Naive B cell (primary cell): ENCODE data around the gene USP6. TPM values are rescaled to one million over a fixed set of nuclear protein-coding genes. Genes with fewer than 3 reads are reported as not detected.
"Not testable (repeated sequence)": the region's sequence is repeated elsewhere in the genome, so short reads cannot be mapped to it uniquely, and the experiment has no call there.

Experiments
- ATAC-seq, 2 donors: fragments of 150-1000 bp; cut with Tn5 transposase; 2 replicates each; pipeline ENCODE4 v1.10.0; 2021; ENCODE audit warnings: low read depth in 2 of 2, mild to moderate bottlenecking in 2 of 2, moderate library complexity in 2 of 2
- DNase-seq: peaks from one replicate; pipeline ENCODE4 v3.0.0; 2022
- H3K27ac Mint-ChIP-seq, 6 donors: one replicate each; pipeline ENCODE4 v1.8.0; 2020 to 2022; ENCODE audit warnings: mild to moderate bottlenecking in 6 of 6, mixed read lengths in 6 of 6, moderate library complexity in 5 of 6, inconsistent platforms in 2 of 6
- H3K27me3 Mint-ChIP-seq, 3 donors: one replicate each; pipeline ENCODE4 v1.8.0; 2021 to 2022; ENCODE audit warnings: mixed read lengths in 3 of 3, mild to moderate bottlenecking in 1 of 3
- H3K36me3 Mint-ChIP-seq, 2 donors: one replicate each; pipeline ENCODE4 v1.8.0; 2020 to 2022; ENCODE audit warnings: mixed read lengths in 2 of 2, inconsistent platforms in 1 of 2, mild to moderate bottlenecking in 1 of 2
- H3K4me1 Mint-ChIP-seq, 3 donors: one replicate each; pipeline ENCODE4 v1.8.0; 2020 to 2022; ENCODE audit warnings: mixed read lengths in 3 of 3, inconsistent platforms in 1 of 3, mild to moderate bottlenecking in 1 of 3, moderate library complexity in 1 of 3
- H3K4me3 Mint-ChIP-seq, 8 donors: one replicate each; pipeline ENCODE4 v1.8.0; 2020 to 2022; ENCODE audit warnings: mild to moderate bottlenecking in 8 of 8, mixed read lengths in 8 of 8, moderate library complexity in 8 of 8, inconsistent platforms in 2 of 8
- H3K9me3 Mint-ChIP-seq, 7 donors: one replicate each; pipeline ENCODE4 v1.8.0; 2020 to 2022; ENCODE audit warnings: mixed read lengths in 7 of 7, mild to moderate bottlenecking in 5 of 7, inconsistent platforms in 2 of 7, moderate library complexity in 1 of 7
- polyA plus RNA-seq, 6 donors: library from polyadenylated mRNA; unstranded; fragments of 300-500 nt; fragmentation: Illumina TruSeq; gene quantifications; one replicate each; pipeline ENCODE4 v1.2.3, GENCODE V29; 2021; ENCODE audit warnings: low read depth in 6 of 6

USP6 gene
- polyA plus RNA-seq, 6 donors from 2014 or later: 0.06 to 0.37 (median 0.12) TPM

DNA sequence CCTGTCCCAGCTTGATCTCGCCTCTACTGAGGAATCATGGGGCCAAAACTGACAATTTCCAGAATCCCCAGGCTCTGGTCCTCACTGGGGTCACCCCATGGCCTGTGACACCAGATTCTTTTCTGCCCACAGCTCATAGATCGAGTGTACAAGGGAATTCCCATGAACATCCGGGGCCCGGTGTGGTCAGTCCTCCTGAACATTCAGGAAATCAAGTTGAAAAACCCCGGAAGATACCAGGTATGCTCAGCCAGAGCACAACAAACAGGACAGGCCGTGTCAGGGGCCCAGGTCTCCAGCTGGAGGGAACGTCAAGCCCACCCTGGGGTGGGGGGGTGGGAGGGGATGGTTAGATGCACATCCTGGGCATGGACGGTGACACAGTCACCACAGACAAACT lies 17.5 kb downstream of the USP6 start:
- peaks cover 0 to 25% (median 0%) of the 10 kb centered on the region in 3 donors for H3K27me3 Mint-ChIP-seq
- H3K36me3 Mint-ChIP-seq: no peaks in the 10 kb centered on the region
- H3K4me1 Mint-ChIP-seq: peaks cover 0 to 3% (median 2%) of the 10 kb centered on the region in 3 donors
- H3K27ac Mint-ChIP-seq: no peak overlapping the region
- no peak overlapping the region for H3K4me3 Mint-ChIP-seq
- no peaks in the 10 kb centered on the region for H3K9me3 Mint-ChIP-seq
- ATAC-seq (no peak), DNase-seq (no peak)

DNA sequence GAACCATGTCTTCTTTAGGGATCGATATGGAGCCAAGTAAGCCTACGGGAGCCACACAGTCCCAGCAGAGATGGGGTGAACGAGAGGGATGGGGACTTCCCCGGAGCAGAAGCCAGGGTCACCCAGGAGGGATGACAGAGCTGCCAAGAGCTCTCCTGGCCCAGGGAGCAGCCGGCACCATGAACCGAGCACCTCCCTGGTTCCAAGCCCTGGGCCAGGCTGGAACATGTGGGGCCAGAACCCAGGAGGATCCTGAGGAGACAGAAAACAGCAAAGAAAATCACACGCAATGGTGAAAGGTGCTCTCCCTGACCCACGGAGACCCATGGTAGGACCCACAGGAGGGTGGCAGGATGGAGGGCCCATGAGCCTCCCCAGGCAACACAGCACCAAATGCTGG lies 18.1 kb downstream of the USP6 start:
- H3K4me3 Mint-ChIP-seq: peak overlapping the region in 1 of 8 donors; percentile 52
- H3K27me3 Mint-ChIP-seq: peaks cover 0 to 25% (median 0%) of the 10 kb centered on the region in 3 donors

DNA sequence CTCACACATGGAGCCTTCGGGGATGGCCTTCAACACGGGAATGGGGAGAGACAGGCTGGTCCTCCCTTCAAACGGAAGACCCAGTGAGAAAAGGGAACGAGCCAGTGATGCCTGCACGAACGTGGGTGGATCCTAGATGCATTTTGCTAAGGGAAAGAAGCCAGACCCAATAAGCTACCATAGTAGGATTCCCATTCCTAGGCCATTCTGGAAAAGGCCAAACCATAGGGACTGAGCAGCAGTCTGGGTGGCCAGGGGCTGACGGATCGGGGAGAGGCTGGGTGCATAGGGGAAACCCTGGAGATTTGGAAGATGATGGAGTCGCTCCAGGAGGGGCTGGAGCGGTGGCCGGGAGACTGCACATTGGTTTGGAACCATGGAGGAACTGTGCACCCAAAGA lies 18.7 kb downstream of the USP6 start:
- H3K27me3 Mint-ChIP-seq: peaks cover 0 to 25% (median 0%) of the 10 kb centered on the region in 3 donors
- not testable (repeated sequence) for H3K36me3 Mint-ChIP-seq, H3K4me3 Mint-ChIP-seq

More for the DNA sequence above, 18.1 kb downstream of the USP6 start:
- DNase-seq, H3K36me3 Mint-ChIP-seq, H3K4me1 Mint-ChIP-seq, H3K27ac Mint-ChIP-seq, H3K9me3 Mint-ChIP-seq, ATAC-seq: not testable (repeated sequence)

DNA sequence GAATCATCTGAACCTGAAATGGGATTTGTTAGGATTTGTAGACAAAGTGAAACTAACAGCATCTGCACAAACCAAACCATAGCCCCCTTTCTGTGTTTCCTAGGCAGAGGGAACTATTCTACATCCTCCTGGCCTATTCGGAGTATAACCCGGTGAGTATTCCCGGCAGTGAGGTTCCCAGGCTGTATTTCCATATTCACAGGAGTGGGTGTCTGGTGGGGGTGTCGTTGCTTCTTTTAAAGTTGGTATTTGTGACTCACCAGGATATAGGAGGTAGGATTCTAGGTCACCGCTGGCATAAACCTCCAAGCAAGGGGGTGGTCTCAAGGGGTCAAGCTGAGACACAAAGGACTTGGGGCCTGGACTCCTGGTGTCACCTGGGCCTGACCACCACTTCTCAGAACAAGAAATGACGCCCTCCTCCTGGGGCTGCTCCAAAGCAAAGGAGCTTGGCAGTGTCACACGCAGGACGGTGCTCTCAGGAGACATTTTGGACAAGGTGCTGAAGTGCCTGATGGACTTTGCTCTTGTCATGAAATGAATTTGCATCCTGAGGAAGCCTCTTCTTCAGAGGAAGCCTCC lies 19.4 kb downstream of the USP6 start:
- H3K9me3 Mint-ChIP-seq, H3K4me3 Mint-ChIP-seq, DNase-seq, H3K27ac Mint-ChIP-seq, ATAC-seq, H3K36me3 Mint-ChIP-seq, H3K4me1 Mint-ChIP-seq: not testable (repeated sequence)
- peaks cover 0 to 18% (median 0%) of the 10 kb centered on the region in 3 donors for H3K27me3 Mint-ChIP-seq

More for the DNA sequence above, 18.7 kb downstream of the USP6 start:
- not testable (repeated sequence) for ATAC-seq, H3K9me3 Mint-ChIP-seq, DNase-seq, H3K4me1 Mint-ChIP-seq
- peak overlapping the region in 1 of 6 donors; percentile 52 for H3K27ac Mint-ChIP-seq

DNA sequence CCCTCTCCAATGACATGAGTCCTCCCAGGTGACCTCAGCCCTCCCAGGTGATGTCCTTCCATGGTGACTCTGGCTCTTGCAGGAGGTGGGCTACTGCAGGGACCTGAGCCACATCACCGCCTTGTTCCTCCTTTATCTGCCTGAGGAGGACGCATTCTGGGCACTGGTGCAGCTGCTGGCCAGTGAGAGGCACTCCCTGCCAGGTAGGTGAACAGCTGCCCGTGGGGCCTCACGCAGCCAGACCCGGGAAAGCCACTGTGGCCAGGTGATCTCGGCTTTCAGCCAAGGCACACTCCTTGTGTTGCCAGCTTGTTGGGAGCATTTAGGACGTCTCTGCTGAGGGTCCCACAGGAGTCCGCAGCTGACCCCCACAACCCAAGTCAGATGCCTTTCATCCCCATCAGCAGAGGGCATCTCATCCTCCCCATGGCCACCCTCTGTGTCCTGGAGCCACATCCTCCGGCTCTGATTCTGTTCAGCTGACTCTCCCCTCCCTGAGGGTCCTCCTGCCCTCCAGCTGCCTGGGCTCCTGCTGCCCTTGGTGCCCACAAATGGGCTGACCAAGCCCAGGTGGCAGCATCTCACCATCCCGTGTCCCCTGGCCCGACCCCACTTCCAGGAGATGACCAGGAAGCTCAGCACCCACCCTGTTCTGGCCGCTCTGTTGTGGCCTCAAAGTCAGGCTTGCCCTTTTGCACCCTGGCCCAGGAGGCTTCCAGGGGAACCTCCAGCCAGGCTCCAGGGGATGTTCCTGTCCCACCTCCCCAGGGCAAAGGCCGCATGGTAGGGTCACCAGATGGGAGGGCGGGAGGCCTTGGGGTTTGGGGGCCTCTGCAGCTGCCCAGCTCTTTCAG lies 20.1 kb downstream of the USP6 start:
- no peak for DNase-seq
- no peak for ATAC-seq
- peaks cover 0 to 3% (median 2%) of the 10 kb centered on the region in 3 donors for H3K4me1 Mint-ChIP-seq
- H3K9me3 Mint-ChIP-seq: no peaks in the 10 kb centered on the region
- H3K27me3 Mint-ChIP-seq: peaks cover 0 to 17% (median 0%) of the 10 kb centered on the region in 3 donors
- H3K4me3 Mint-ChIP-seq: no peak overlapping the region
- H3K36me3 Mint-ChIP-seq: no peaks in the 10 kb centered on the region
- H3K27ac Mint-ChIP-seq: no peak overlapping the region

DNA sequence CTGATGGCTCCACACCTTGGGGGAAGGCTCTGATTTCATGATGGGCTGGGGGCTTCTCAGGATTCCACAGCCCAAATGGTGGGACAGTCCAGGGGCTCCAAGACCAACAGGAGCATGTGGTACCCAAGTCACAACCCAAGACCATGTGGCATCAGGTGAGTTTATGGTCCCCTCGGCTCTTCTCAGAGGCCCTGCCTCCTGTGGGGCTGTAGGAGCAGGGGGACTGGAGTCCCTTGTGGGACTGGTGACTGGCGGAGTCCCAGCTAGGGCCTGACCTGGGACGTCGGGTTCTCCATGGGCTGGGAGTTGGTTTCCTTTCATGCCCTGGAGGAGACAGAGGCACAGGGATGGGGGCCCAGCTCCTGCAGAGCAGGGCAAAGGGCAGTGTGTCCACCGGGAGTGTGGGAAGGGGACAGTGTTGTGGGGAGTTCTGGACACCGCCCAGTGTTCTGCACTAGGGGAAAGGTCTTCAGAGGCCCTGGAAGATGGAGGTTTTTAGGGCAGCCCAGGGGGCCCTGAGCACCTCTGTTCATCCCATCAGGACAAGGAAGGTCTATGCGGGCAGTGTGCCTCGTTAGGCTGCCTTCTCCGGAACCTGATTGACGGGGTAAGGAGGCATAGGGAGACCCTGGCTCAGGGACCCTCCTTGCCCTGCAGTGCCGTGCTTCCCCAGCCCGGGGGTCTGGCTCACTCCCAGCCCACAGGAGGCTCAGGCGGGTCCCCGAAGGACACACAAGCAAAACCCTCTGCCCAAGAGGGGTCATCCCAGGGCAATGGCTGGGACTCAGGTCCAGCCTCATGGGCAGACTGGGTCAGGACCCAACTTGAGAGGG lies 21.0 kb downstream of the USP6 start:
- not testable (repeated sequence) for ATAC-seq, H3K9me3 Mint-ChIP-seq, H3K4me3 Mint-ChIP-seq, H3K4me1 Mint-ChIP-seq, H3K27me3 Mint-ChIP-seq, DNase-seq, H3K27ac Mint-ChIP-seq, H3K36me3 Mint-ChIP-seq

DNA sequence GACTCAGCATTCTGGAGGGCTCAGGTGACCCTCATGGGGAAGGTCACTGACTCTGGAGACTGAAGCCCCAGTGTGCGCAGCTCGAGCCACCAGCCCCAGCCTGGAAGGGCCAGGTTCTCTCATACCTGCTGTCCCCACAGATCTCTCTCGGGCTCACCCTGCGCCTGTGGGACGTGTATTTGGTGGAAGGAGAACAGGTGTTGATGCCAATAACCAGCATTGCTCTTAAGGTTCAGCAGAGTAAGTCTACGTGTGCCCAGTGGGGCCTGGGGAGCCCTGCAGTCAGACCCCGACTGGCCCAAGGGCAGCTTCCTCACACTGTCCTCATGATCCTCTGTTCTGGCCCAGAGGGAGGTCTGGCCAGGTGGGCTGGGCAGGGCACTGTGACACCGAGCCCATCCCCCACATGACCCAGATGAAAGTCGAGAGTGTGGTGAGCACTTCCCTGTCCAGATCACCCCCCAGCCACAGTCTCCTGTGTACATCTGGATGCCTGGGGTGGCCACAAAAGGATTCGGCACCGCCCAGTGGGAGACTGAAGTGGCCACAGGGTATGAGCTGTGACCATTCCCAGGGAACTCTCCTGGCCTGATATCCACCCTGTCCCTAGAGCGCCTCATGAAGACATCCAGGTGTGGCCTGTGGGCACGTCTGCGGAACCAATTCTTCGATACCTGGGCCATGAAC lies 21.8 kb downstream of the USP6 start:
- H3K4me1 Mint-ChIP-seq, H3K9me3 Mint-ChIP-seq, H3K27ac Mint-ChIP-seq, ATAC-seq, H3K4me3 Mint-ChIP-seq, DNase-seq, H3K27me3 Mint-ChIP-seq, H3K36me3 Mint-ChIP-seq: not testable (repeated sequence)

DNA sequence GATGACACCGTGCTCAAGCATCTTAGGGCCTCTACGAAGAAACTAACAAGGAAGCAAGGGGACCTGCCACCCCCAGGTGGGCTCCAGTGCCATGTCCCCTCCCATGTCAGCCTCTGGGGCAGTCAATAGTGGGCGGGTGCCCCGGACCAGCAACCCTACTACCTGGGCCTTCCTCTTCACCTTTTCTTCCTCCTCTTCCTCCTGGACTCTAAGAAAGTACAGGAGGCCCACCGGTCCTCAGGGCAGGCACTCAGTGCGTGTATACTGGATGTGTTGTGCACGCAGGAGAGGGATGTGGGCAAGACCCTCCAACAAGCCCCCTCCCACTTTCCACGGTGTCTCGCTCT lies 22.3 kb downstream of the USP6 start:
- not testable (repeated sequence) for H3K27me3 Mint-ChIP-seq, ATAC-seq, H3K9me3 Mint-ChIP-seq, H3K4me3 Mint-ChIP-seq, H3K27ac Mint-ChIP-seq, H3K36me3 Mint-ChIP-seq, DNase-seq, H3K4me1 Mint-ChIP-seq

DNA sequence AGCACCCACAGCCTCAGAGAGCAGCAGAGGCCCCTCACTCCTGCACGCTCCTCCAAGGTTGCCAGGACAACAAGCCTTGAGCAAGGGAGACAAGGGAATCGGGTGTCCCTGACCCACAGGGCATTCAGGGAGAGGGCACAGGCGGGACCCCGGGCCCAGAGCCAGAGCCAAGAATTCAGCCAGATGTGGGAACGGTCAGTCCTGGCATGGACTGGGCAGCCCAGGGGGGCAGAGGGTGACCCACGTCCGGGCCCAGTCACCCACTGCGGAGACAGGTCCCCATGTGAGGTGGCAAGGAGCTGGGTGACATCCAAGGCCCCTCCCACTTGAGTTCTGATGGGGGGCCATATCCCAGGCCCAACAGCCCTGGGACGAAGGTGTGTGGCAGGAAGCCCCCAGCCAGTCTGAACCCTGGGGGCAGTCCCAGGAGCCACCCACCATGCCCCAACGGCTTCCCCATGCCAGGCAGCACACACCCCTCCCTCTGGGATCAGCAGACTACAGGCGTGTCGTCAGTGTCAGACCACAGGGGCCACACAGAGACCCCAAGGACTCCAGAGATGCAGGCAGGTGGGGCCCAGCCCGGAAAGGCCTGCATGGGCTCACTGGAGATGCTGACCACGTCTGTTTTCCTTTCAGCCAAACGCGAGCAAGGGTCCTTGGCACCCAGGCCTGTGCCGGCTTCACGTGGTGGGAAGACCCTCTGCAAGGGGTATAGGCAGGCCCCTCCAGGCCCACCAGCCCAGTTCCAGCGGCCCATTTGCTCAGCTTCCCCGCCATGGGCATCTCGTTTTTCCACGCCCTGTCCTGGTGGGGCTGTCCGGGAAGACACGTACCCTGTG lies 23.0 kb downstream of the USP6 start:
- Mint-ChIP-seq H3K27me3 (peaks cover 0 to 10% (median 0%) of the 10 kb centered on the region in 3 donors), H3K27ac (no peak overlapping the region), H3K36me3 (no peaks in the 10 kb centered on the region), H3K9me3 (no peaks in the 10 kb centered on the region), H3K4me1 (peaks cover 0 to 2% (median 0%) of the 10 kb centered on the region in 3 donors), H3K4me3 (no peak overlapping the region)
- ATAC-seq (no peak), DNase-seq (no peak)

DNA sequence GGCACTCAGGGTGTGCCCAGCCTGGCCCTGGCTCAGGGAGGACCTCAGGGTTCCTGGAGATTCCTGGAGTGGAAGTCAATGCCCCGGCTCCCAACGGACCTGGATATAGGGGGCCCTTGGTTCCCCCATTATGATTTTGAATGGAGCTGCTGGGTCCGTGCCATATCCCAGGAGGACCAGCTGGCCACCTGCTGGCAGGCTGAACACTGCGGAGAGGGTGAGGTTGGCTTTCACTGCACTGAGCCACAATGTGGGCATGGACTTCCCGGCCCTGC lies 23.6 kb downstream of the USP6 start:
- H3K27me3 Mint-ChIP-seq: peaks cover 0 to 10% (median 0%) of the 10 kb centered on the region in 3 donors
- H3K9me3 Mint-ChIP-seq: no peaks in the 10 kb centered on the region
- H3K36me3 Mint-ChIP-seq: no peaks in the 10 kb centered on the region

DNA sequence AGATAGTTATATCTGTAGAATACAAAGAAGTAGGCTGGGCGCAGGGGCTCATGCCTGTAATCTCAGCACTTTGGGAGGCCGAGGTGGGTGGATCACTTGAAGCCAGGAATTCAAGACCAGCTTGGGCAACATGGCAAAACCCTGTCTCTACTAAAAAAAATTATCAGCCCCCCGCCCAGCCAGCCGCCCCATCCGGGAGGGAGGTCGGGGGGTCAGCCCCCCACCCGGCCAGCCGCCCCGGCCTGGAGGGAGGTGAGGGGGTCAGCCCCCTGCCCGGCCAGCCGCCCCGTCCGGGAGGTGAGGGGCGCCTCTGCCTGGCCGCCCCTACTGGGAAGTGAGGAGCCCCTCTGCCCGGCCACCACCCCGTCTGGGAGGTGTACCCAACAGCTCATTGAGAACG lies 27.0 kb downstream of the USP6 start:
- not testable (repeated sequence) for H3K9me3 Mint-ChIP-seq, H3K36me3 Mint-ChIP-seq, H3K4me3 Mint-ChIP-seq, H3K4me1 Mint-ChIP-seq, H3K27me3 Mint-ChIP-seq, ATAC-seq, H3K27ac Mint-ChIP-seq, DNase-seq

More for the DNA sequence above, 23.6 kb downstream of the USP6 start:
- no peak for ATAC-seq
- Mint-ChIP-seq H3K4me1 (peaks cover 0 to 2% (median 0%) of the 10 kb centered on the region in 3 donors), H3K4me3 (no peak overlapping the region), H3K27ac (no peak overlapping the region)
- no peak for DNase-seq

DNA sequence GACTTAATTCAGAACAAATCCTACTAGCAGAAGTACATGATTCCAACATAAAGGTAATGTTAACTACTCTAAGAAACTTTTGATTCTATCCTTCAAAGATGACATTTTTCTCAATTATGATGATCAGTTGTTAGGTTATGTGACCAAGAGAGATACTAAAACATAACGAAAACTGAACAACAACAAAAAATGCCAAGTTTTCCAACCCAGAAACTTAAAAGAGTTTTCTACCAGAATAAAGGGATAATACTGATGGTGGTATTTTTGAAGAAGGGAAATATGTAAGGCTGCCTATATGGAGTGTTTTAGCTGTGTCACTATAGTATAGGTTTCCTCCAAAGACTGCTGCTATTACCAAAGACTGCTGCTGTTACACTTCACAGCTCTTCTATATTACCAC lies 30.3 kb downstream of the USP6 start:
- H3K4me3 Mint-ChIP-seq, H3K4me1 Mint-ChIP-seq, H3K36me3 Mint-ChIP-seq, DNase-seq, ATAC-seq, H3K27me3 Mint-ChIP-seq, H3K9me3 Mint-ChIP-seq, H3K27ac Mint-ChIP-seq: not testable (repeated sequence)
